NCI-H748 treated with DMSO at 0.1 percent for 48 hours (cell line): ENCODE data around the gene PKM.
A peak's percentile ranks its signal among the peaks of the same experiment; 100 is the strongest.

Experiments used
- DNase-seq: peaks from one replicate; lab custom pipeline; 2025; lab: John Stamatoyannopoulos, UW

PKM gene

DNA sequence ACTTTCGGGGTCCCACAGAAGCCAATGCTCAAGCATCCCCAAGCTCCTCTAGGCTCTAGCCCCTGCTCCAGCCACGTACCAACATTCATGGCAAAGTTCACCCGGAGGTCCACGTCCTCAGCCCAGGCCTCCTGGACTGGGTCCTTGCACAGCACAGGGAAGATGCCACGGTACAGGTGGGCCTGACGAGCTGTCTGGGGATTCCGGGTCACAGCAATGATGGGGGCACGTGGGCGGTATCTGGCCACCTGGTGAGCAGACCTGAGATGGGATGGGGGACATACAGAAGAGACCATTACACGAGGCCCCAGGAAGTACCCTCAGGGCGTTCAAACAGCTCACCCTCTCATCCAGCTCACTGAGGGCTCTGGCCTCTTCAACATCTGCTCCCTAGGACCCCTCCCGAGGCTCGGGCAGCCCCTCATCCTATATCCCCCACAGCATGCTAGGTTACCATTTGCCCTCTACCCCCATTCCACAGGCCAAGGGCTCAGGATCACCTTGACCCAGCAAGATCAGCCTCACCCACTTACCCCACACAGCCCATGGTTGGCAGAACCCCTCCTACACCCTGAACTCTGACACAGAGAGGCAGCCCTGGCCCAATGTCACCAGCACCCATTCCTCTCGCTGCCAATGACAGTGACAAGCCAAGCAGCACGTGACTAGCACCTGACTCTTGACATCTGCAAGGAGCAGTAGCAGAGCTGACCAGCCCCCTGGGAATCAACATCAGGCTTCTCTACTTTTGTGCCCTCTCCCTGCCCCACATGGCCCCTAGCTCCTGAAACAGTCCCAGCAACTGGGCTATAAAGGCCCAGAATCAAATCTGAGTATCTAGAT, 30.4 kb downstream of the PKM start:
- DNase-seq = no peak

GRCh38 chr15:72199721-72200212, 31.2 kb downstream of the PKM start:
- DNase-seq = peak; percentile 40

GRCh38 chr15:72199205-72199515, 31.8 kb downstream of the PKM start:
- no peak for DNase-seq

GRCh38 chr15:72198356-72199204, 32.4 kb downstream of the PKM start:
- DNase-seq = peak; percentile 72

DNA sequence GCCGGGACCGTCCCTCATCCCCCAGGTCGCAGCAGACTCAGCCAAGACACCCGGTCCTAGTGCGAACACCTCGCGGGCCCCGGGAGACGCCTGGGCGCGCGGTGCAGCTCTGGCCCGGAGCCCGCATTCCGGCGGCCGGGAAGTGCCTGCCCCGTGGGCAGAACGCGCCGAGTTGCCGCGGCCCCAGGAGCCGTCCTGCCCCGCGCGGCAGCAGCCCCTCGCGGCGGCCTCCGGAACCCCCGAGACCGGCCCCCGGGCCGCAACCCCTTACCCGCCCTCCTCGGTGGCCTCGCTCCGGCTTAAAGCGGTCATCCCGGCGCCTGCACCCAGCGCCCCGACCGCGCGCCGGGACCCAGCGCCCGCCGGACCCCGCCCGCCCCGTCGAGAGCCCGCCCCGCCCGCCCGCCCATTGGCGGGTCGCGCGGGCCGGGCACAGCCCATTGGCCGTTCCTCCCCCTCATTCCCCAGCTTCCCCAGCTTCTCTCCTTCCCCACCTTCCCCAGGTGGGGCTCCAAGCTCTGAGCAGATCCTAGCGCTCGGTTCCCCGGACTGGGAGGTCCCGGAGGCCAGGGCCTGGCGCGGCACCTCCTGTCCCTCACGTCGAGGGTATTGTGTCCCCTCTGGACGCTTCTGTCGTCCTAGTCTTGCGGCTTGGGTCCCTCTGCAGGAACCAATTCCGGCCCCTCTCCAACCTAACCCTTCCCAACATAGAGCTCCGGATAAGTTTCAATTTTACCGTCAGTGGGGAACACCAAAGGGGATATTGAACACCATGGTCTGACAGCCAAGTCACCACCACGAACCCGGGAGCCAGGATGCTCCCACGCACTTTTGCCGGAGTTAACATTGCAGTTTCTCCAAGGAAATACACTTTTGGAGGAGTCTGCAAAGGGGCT, 33.3 kb downstream of the PKM start, which contains the start of gene GRAMD2A:
TSS of gene GRAMD2A (minus strand) at position 328 of the 896 bp plus-strand sequence.
- peak; percentile 34 for DNase-seq

- no peak for DNase-seq
These were observed 33.9 kb downstream of the PKM start for GRCh38 chr15:72197041-72197459.

GRCh38 chr15:72196409-72197040, 34.5 kb downstream of the PKM start:
- no peak for DNase-seq

- no peak for DNase-seq
These were observed 35.9 kb downstream of the PKM start for GRCh38 chr15:72195101-72195511.

DNA sequence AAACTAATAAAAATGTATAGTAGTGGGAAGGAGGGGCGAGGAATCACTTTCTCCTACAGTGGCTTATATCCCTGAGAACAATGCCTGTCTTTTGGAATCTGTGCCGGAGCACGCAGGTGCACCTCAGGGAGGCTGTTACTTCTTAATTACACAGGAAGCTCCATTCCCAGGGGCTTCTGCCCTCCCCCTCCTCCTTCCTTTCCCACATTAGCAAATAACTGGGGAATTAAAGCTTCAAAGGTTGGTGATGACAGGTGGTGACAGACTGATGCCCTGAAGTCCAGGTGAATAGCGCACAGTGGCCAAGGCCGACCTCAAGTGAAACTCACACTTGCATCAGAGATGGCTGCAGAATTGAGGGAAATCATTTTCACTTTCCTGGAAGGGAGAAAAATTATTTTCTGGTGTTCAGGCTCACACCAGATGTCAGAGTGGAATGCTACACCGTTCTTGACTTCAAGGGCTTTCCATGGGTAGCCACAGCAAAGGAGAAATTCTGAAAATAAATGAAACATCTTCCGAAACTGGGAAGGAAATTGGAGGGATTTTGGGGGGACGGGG, 37.1 kb downstream of the PKM start:
- DNase-seq = peak; percentile 31

GRCh38 chr15:72192416-72192815, 38.6 kb downstream of the PKM start:
- no peak for DNase-seq

DNA sequence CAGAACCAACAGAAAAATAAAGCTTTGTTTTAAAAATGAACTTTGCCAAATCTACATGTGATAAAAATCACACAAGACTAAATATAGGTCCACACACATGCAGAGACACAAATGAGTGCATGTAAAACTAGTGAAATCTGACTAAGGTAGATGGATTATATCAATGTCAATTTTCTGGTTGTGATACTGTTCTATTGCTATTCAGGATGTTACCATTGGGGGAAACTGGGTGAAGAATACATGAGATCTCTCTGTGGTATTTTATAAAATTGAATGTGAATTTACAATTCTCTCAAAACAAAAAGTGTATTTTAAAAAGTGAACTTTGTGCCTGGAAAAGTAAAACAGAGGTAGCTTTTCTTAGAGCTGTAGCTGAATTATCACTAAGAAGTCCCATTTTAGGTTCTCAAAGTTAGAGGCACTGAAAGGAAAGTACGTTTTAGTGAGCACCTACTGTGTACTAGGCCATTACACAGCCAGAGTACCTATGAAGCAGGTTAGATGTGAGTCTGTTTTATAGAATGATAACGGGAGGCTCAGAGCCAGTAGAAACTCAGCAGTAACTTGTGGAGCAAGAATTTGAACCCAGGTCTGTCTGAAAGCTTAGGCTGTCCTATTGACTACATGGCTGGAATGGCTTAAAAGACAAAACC, 41.6 kb downstream of the PKM start:
- DNase-seq = no peak

- DNase-seq = no peak
These were observed 46.7 kb downstream of the PKM start for GRCh38 chr15:72184165-72184811.

DNA sequence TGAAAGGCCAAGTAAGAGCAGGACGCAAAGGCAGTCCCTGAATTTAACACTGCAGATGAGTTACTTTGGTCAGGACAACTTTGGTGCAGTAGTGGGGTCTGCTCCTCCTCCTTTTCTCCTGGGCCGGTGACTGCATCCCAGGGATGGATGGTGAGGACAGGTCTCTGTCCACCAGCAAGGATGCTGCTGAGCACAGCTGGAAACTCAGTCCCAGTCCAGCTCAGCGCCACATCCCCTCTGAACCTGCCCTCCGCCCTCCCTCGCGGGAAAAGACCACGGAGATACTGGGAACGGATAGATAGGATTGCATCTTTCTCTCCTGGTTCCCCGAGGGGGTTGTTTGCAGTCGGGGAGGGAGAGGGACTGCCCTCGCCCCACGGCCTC, 47.2 kb downstream of the PKM start:
- DNase-seq = no peak

DNA sequence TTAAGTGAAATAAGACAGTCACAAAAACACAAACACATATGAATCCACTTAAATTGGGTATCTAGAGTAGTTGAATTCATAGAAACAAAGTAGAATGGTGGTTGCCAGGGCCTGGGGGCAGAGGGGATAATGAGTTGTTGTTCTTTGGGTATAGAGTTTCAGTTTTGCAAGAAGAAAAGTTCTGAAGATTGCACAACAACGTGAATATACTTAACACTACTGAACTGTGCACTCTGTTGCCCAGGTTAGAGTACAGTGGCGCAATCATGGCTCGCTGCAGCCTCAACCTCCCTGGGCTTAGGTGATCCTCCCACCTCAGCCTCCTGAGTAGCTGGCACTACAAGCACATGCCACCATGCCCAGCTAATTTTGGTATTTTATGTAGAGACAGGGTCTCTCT, 48.3 kb downstream of the PKM start:
- DNase-seq = no peak

GRCh38 chr15:72182244-72182643, 48.7 kb downstream of the PKM start:
- no peak for DNase-seq

GRCh38 chr15:72180761-72181324, 50.1 kb downstream of the PKM start:
- DNase-seq = no peak

DNA sequence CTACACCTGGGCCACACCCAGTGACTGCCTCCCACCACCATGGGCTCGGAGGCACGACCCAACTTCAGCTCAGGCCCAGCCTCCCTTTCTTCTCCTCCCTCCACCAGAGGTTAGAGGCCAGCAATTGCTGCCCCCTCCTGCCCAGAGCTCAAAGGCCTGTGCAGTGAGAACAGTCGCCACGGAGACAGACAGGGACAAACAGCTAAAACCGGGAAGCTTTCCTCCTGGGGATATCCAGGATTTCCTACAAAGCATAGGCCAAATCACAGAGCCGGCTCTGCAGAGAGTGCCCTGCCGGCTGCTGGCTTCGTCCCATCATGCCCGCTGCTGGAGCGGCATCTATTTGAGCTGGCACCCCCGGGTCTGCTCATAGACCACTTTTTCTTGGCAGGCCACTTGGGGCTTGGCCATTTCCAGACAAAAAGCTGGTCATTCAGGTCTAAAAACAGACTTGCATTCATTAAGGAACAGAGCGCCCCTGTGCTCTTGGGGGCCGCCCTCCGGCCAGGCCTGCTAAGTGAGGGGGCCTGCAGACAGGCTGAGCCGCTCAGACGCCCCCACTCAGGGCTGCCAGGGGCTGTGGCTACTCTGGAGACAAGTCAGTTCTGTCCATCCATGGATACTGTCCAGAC, 50.9 kb downstream of the PKM start:
- DNase-seq = no peak

GRCh38 chr15:72178976-72179585, 51.9 kb downstream of the PKM start:
- no peak for DNase-seq

GRCh38 chr15:72176743-72177142, 54.2 kb downstream of the PKM start:
- no peak for DNase-seq
